Stimulated activated CD8-positive, alpha-beta memory T cell treated with anti-CD3 and anti-CD28 coated beads, Interleukin-4, amount 100 ng/mL, for 24 hours (primary cell): Measurements from ENCODE around the gene CTSW.

Source experiments
- DNase-seq: peaks from one replicate; pipeline ENCODE4 v3.0.0-alpha.2; 2020; ENCODE audit warnings: low read depth

CTSW gene

DNA sequence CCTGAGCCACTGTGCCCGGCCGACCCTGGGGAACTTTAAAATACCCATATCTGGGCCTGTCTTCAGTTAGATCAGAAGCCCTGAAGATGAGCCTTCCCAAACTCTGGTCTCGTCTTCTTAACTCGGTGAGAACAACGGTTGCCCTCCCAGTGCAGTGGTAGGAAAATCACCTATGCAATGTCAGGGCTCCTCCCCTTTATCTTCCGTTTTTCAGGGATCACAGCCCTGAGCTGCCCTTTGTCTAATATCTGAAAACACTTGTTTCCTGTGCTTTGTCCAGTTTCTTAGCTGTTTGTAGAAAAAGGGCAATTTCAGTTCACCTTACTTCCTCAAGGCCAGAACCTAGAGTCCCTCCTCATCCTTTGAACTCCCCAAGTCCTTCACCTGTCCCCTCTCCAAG is 49.0 kb downstream of the CTSW start:
- no peak for DNase-seq

DNA sequence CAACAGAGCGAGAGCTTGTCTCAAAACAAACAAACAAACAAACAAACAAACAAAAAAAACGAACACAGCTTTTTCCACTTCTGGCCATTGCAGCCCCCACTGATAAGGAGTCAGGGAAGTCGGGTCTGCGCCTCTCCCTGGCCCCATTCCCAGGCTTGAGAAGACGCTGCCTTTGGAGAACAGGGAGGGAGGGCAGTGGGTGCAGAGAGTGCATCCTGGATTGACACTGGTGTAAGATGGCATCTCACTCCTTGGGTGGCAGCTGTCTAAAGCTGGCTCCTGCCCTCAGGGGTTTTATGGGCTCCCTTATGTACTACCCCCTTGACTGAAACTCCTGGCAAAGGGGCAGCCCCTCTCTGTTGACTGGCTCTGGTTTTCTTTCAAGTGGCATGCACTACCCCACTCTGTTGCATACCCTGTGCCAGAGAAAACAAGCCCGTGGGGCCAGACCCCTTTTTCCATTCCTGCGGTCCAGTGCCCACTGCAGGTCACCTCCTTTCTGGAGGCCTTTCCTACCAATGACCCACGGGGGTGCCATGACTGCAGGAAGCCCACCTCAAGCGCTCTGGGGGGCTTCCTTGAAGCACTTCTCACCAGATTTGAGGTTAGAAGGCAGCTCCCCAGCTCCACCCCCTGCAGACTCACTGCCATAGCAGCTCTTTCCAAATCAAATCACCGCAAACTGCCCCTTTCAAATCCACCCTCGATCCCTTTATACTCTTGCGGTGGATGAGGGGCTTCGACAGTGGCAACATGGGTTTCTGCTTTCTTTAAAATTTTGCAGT is 52.3 kb downstream of the CTSW start:
- no peak for DNase-seq

DNA sequence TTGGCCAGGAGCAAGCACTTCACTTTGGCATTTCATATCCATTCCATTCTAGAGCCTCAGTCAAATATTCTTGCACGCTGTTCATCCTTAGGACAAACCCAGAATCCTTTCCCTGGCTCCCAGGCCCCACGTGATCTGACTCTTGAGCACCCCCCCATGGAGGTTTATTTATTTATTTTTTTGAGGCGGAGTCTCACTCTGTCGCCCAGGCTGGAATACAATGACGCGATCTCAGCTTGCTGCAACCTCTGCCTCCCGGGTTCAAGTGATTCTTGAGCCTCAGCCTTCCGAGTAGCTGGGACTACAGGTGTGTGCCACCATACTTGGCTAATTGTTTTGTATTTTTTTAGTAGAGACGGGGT is 52.9 kb downstream of the CTSW start:
- DNase-seq, result no peak
